Fibroblast of the conjunctiva (primary cell): Measurements from ENCODE around the gene EPB41L4B.
"Not testable (repeated sequence)": the region's sequence is repeated elsewhere in the genome, so short reads cannot be mapped to it uniquely, and the experiment has no call there.

ENCODE experiments used
- DNase-seq: peaks from one replicate; pipeline ENCODE4 v3.0.0-alpha.2; 2010; ENCODE audit warnings: low read depth

EPB41L4B gene

DNA sequence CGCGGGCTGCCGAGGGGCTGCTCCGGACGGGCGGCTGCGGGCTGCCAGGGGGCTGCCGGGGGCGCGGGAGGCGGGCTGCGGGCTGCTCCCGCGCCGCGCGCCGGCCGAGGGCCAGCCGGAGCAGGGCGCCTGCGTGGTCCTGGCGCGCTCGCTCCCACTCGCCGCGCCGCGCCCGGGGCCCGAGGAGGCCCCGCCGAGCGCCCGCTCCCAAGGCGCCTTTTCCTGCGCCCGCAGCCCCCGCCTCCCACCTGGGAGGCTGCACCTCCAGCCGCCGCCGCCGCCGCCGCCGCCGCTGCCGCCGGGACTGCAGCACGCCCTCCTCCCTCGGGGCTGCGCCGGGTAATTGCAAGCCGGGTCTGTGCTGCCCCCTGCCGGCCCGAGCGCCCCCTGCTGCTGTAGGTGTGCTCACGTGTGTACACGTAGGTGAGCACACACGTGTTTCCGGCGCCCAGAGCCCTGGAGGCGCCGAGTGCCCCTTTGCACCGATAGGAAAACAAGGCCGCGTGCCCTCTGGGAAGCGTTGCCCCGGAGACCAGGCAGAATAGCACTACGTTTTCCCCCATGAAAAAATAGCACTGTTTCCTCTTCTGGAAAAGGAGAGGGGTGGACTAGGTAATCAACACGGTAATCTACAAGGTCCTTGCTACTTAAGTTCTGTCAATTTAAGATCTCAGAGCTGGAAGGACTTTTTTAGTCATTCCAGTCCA, at the start of gene EPB41L4B:
Gene EPB41L4B, minus strand, starts transcription at position 318 of the 707 bp plus-strand sequence. CDS start 613 bp downstream, outside the sequence.
- peak; percentile 59 for DNase-seq

GRCh38 chr9:109369285-109369684, 48.4 kb upstream of the EPB41L4B start:
- DNase-seq: no peak

GRCh38 chr9:109360771-109361170, 39.9 kb upstream of the EPB41L4B start:
- DNase-seq: no peak

DNA sequence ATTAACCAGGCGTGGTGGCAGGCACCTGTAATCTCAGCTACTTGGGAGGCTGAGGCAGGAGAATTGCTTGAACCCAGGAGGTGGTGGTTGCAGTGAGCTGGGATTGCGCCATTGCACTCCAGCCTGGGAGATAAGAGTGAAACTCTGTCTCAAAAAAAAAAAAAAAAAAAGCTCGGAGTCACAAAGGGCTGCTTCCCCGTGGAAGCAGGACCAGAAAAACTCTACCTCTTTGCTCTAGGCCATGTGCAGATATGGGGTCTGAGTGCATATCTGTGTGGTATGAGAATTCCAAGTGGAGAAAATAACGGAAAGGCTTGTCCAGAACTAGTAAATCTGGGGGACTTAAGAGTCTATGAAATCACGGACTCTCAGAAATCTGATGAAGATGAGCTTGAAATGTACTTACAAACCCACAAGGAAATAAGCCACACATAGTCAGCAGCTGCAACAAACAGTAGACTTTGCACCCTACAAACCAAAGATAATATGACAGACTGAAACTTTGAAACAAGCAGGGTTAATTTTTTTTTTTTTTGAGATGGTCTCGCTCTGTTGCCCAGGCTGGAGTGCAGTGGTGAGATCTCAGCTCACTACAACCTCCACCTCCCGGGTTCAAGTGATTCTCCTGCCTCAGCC, 38.2 kb upstream of the EPB41L4B start:
- DNase-seq: not testable (repeated sequence)

GRCh38 chr9:109355564-109356297, 34.9 kb upstream of the EPB41L4B start:
- no peak for DNase-seq

GRCh38 chr9:109354190-109354589, 33.3 kb upstream of the EPB41L4B start:
- DNase-seq: no peak

DNA sequence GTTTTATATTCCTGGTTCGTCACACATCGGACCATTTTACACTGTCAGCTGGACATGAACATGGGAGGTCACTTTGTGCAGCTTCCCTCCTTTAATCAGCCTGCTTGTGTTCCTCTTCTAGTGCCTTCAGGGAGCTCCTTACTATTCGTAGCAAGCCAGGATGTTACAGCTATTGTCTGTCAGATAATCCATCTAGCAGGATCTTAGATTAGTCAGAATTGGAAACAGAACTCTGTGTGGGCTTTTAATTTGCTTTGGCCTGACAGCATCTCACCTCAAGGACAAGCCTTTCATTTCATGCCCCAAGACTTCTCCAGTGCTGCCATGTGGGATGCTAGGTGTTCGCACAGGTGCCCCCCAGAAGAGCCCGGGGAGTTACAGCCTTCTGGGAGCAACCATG, 30.2 kb upstream of the EPB41L4B start:
- no peak for DNase-seq

GRCh38 chr9:109349421-109349846, 28.6 kb upstream of the EPB41L4B start:
- peak; percentile 39 for DNase-seq

DNA sequence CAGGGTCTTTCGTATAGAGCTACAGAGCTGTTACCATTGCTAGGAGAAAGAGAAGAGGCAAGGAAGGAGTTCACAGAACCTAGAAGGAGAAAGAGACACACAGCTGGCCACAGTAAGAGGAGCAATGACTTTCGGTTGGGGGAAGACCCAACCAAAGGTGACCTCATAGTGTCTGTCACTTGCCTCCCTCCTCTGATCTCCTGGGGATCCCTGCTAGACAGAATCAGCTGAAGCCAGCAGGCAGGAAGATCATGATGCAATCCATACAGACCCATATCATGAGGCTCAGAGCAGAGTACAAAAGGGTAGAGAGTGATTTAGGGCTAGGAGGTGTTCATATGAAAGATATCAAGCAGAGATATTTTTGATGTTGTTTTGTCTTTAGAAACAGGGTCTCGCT, 26.0 kb upstream of the EPB41L4B start:
- no peak for DNase-seq

- DNase-seq: no peak
Measured at GRCh38 chr9:109344866-109345265, 24.0 kb upstream of the EPB41L4B start.

DNA sequence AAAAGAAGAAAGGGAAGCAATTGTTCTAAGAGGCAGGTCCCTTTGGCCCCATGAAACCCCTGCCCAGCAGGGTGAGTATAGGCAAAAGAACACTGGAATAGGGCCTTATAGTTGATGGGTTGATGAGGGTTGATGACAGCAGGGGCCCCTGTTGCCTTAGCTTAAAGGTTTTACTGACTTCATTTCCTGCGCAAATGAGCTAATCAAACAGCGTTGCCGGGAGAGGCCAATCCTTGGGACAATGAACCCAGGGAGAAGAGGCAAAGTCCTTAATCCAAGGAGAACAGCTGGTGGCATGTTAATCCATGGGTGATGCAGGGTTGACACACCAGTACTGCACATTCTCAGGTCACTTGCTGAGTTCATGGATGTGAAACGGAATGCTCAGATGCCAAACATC, 22.0 kb upstream of the EPB41L4B start:
- no peak for DNase-seq

DNA sequence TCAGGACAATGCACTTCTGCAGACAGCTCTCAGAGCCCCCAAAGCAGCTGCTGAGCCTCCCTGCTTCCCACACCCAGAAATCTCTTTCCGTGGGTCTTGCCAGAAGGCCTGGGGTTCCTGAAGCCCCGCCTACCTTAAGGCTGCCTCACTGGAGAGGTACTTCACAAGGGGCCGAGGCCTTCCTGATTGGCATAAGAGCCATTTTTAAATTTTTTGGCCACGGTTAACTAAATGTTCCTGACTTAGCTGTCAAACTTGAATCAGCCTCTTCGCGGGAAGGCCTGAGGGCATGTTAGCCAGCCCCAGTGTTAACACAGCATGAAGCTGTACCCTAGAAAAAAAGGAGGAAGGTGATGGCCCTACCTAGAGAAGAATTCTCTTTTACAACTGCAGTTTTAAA, 20.7 kb upstream of the EPB41L4B start:
- no peak for DNase-seq

DNA sequence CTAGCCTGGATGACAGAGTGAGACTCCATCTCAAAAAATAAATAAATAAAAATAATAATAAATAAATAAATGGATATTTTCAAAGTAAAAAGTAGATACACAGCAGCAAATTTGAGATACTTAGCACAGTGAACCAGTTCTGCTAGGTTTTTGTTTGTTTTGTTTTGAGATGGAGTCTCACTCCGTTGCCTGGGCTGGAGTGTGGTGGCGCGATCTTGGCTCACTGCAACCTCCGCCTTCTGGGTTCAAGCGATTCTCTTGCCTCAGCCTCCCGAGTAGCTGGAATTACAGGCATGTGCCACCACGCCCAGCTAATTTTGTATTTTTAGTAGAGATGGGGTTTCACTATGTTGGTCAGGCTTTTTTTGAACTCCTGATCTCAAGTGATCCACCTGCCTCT, 20.1 kb upstream of the EPB41L4B start:
- not testable (repeated sequence) for DNase-seq

- no peak for DNase-seq
Measured at GRCh38 chr9:109336409-109336808, 15.6 kb upstream of the EPB41L4B start.

DNA sequence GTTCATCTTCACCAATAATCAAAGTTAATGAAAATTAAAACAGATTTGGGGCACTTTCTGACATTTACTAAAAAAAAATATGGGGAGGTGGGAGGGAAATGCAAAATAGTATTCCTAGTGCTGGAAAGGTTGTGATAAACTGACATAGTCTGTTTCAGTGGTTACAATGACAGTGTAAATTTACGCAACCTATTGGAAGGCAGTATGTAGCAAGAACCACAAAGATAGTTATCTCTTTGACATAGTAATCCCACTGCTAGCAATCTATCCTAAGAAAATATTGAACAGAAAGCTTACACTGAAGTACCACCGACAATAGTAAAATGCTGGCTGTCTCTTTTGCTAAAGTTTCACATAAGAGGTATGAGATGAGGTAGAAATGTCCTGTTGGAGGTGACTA, 15.1 kb upstream of the EPB41L4B start:
- no peak for DNase-seq

GRCh38 chr9:109335121-109335520, 14.3 kb upstream of the EPB41L4B start:
- no peak for DNase-seq

- no peak for DNase-seq
Measured at GRCh38 chr9:109331353-109331752, 10.5 kb upstream of the EPB41L4B start.

DNA sequence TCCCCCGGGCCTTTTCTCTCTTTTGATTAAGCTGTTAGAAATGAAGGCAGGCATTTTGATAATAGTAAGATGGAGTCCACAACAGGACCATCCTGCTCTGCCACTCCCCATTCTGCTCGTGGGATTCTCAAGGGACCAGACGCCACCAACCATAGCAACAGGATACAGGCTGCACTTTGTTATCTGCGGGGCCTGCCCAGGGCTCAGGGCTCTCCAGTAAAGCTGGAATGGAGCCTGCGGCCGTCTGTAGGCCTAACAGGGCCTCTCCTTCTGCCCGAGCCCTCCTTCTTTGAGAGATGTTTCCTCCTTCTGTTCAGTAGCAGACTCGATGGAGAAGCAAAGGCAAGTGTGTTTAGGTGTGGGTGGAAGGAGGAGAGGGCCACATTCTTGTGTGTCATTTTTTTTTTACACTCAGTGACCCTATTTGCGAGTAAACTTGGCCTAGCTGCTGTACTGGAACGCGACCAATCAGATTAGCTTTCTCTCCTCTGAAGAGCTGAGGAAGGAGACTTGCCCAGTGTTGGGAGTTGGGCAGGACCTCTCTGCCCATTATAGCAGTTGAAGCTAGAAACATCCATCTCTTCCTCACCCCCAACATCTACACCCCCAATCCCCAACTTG, 8.9 kb upstream of the EPB41L4B start:
- no peak for DNase-seq

DNA sequence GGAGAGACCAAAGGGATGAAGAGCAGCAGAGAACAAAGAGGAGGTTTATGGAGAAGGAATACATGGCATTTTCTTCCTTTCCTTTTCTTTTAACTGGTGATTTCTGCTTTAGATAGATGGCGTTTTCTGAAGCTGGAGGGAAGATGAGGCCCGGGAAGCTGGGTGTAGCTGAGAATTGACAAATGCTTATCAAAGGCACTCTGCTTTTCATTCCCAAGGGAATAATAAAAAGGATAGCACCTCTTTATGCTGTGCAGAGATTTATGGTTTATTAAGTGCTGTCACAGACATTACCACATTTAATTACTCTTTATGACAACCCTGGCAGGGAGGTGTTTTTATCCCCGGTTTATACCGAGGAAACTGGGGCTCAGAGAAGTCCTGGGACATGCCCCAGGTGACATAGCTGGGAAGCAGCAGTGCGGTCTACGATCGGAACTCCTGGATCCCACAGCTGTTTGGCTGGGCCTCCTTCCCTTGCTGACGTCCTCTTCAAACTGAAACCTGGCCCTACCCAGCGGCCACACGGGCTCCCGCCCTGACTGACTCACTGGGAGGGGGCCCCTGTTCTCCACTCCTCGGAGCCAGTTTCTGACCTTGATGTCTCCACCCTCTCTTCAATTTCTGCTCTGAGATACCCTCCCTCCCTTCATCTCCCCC, 8.2 kb upstream of the EPB41L4B start:
- no peak for DNase-seq

DNA sequence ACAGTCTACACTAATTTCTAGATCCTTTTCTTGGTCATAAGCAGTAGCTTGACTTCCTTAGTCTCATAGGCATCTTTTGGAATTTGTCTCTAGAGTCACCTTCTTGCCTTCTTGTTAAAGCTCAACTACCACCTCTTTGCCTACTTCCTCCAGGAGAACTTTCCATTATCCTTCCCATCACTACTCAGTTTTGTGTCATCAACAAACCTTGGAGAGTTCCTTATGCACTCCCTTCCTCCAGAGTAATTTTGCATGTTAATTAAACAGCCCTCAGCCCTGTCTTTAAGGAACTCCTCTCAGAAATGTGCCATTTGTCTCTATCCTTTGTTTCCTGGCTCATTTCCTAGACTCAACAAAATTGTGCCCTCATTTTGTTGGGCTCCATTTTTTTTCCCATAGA, 4.2 kb upstream of the EPB41L4B start:
- no peak for DNase-seq

GRCh38 chr9:109323771-109324170, 2.9 kb upstream of the EPB41L4B start:
- no peak for DNase-seq

- DNase-seq: no peak
Measured at GRCh38 chr9:109321727-109322126, 868 bp upstream of the EPB41L4B start.
